HG03103 (cell line): Measurements from ENCODE around the gene ISG15.
"Not testable (repeated sequence)": the region's sequence is repeated elsewhere in the genome, so short reads cannot be mapped to it uniquely, and the experiment has no call there.

ENCODE experiments used
- ATAC-seq: cut with Tn5 transposase; IDR thresholded peaks from one replicate; pipeline ENCODE4 v1.9.1; 2021; ENCODE audit warnings: low read depth; ENCODE audit not compliant: unreplicated experiment

The ISG15 gene

GRCh38 chr1:974687-975328 lies 38.5 kb upstream of the ISG15 start:
- ATAC-seq, result no peak

GRCh38 chr1:975365-975764 lies 37.9 kb upstream of the ISG15 start:
- ATAC-seq, result no peak

GRCh38 chr1:975896-976683 lies 37.2 kb upstream of the ISG15 start:
- ATAC-seq, result no peak

GRCh38 chr1:976791-977190 lies 36.5 kb upstream of the ISG15 start:
- ATAC-seq, result not testable (repeated sequence)

GRCh38 chr1:978069-978834 lies 35.0 kb upstream of the ISG15 start:
- ATAC-seq, result no peak

- no peak for ATAC-seq
Measured at GRCh38 chr1:978835-979743, 34.2 kb upstream of the ISG15 start.

GRCh38 chr1:979744-980072 lies 33.6 kb upstream of the ISG15 start:
- no peak for ATAC-seq

- no peak for ATAC-seq
Measured at GRCh38 chr1:980137-980571, 33.1 kb upstream of the ISG15 start.

GRCh38 chr1:980602-981395 lies 32.5 kb upstream of the ISG15 start:
- no peak for ATAC-seq

GRCh38 chr1:981491-981954 lies 31.8 kb upstream of the ISG15 start:
- no peak for ATAC-seq

- no peak for ATAC-seq
Measured at GRCh38 chr1:981955-982558, 31.2 kb upstream of the ISG15 start, which contains the start of gene PERM1. Gene PERM1 (minus strand): TSS chr1:982093. CDS start chr1:981029, 1,064 bp downstream.

- no peak for ATAC-seq
Measured at GRCh38 chr1:982765-983436, 30.4 kb upstream of the ISG15 start.

- ATAC-seq, result no peak
Measured at GRCh38 chr1:983798-984475, 29.4 kb upstream of the ISG15 start.

GRCh38 chr1:984476-984814 lies 28.9 kb upstream of the ISG15 start:
- no peak for ATAC-seq

- ATAC-seq, result no peak
Measured at GRCh38 chr1:985126-985525, 28.2 kb upstream of the ISG15 start.

GRCh38 chr1:988061-988460 lies 25.2 kb upstream of the ISG15 start:
- not testable (repeated sequence) for ATAC-seq

GRCh38 chr1:991275-991674 lies 22.0 kb upstream of the ISG15 start:
- ATAC-seq, result not testable (repeated sequence)

- ATAC-seq, result no peak
Measured at GRCh38 chr1:991895-992294, 21.4 kb upstream of the ISG15 start.
